Brain microvascular endothelial cell (primary cell): ENCODE results near the gene NBAS.

ENCODE experiments used
- DNase-seq: peaks from one replicate; pipeline ENCODE4 v3.0.0-alpha.2; 2020
- H3K27ac ChIP-seq: fragments of 250-450 bp; sonication (Bioruptor Pico); 2 replicates; pipeline ENCODE4 v1.5.1; 2020; ENCODE audit warnings: mild to moderate bottlenecking, moderate library complexity
- H3K27me3 ChIP-seq: fragments of 250-450 bp; sonication (Bioruptor Pico); replicated peaks from 2 replicates; pipeline ENCODE4 v1.5.1; 2020; ENCODE audit warnings: mild to moderate bottlenecking
- H3K36me3 ChIP-seq: fragments of 250-450 bp; sonication (Bioruptor Pico); replicated peaks from 2 replicates; pipeline ENCODE4 v1.5.1; 2020; ENCODE audit warnings: mild to moderate bottlenecking
- H3K4me3 ChIP-seq: 2 replicates; pipeline ENCODE4 v1.5.1; 2011; ENCODE audit warnings: low read depth, mild to moderate bottlenecking, control low read depth, low read length, moderate library complexity
- CTCF ChIP-seq: IDR thresholded peaks from 2 replicates; pipeline ENCODE4 v1.5.1; 2011; ENCODE audit warnings: low read depth, mild to moderate bottlenecking, moderate library complexity, low read length, control low read depth, inconsistent platforms; ENCODE audit errors: missing control alignments
- in situ Hi-C: cut with HindIII; loops from 2 replicates; pipeline ENCODE4 v1.10.0; 2017; ENCODE audit warnings: low sequenced_read_pairs, low pct_ligation_motif_present

Gene NBAS

GRCh38 chr2:15364561-15364960, 196.6 kb downstream of the NBAS start:
- H3K4me3 ChIP-seq: no peak overlapping the region
- peaks cover 3% of the 10 kb centered on the region for H3K36me3 ChIP-seq
- H3K27me3 ChIP-seq: no peaks in the 10 kb centered on the region
- no peak for DNase-seq
- in situ Hi-C loops: no loop called here
- TF ChIP-seq CTCF: no peak
- H3K27ac ChIP-seq: no peak overlapping the region

DNA sequence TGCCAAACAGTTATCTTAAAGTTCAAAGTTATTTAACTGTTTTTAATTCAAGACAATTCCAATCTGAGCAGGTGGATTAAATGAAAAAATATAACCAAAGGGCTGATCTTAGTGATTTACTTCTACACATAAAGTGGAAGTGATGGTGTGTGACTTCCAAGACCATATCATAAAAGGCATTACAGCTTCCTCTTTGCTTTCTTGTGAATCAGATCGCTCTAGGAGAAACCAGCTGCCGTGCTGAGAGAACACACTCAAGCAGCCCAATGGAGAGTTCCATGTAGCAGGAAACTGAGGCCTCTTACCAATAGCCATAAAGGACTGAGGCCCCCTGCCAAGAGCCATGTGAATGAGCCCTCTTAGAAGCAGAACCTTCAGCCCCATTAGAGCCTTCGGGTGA, 197.4 kb downstream of the NBAS start:
- Histone ChIP-seq H3K27me3 (no peaks in the 10 kb centered on the region), H3K36me3 (peaks cover 3% of the 10 kb centered on the region), H3K4me3 (no peak overlapping the region), H3K27ac (no peak overlapping the region)
- DNase-seq: no peak
- in situ Hi-C loops: no loop called here
- no peak for TF ChIP-seq CTCF

DNA sequence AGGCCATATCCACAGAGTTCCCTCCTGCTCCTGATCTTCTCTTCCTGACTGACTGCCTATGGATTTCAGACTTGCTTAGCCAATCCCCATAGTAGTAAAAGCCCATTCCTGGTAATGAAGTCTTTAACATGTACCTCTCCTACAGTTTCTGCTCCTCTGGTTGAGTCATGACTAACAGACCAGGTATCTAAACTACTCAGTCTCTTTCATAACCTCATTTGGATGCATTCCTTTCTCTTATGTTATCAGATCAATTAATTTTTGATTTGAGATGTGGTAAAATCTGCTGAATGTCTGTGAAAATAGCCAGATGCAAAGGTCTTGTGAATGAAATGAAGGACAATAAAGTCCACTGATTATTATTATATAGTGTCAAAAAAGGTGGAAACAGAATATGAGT, 198.0 kb downstream of the NBAS start:
- Histone ChIP-seq H3K27ac (no peak overlapping the region), H3K4me3 (no peak overlapping the region), H3K36me3 (peaks cover 3% of the 10 kb centered on the region), H3K27me3 (no peaks in the 10 kb centered on the region)
- peak; percentile 11 for DNase-seq
- no peak for TF ChIP-seq CTCF
- in situ Hi-C loops: no loop called here

GRCh38 chr2:15359716-15360531, 201.2 kb downstream of the NBAS start:
- no peaks in the 10 kb centered on the region for H3K27me3 ChIP-seq

GRCh38 chr2:15357922-15358321, 203.2 kb downstream of the NBAS start:
- in situ Hi-C loops: no loop called here
- TF ChIP-seq CTCF: no peak

More at GRCh38 chr2:15359716-15360531, 201.2 kb downstream of the NBAS start:
- Histone ChIP-seq H3K27ac (peak overlapping the region; percentile 76), H3K36me3 (peaks cover 2% of the 10 kb centered on the region), H3K4me3 (no peak overlapping the region)
- DNase-seq: peak; percentile 91
- TF ChIP-seq CTCF: no peak
- in situ Hi-C loops: no loop called here

GRCh38 chr2:15357186-15357585, 203.9 kb downstream of the NBAS start:
- no peak for DNase-seq
- in situ Hi-C loops: no loop called here
- Histone ChIP-seq H3K27ac (no peak overlapping the region), H3K4me3 (no peak overlapping the region), H3K27me3 (no peaks in the 10 kb centered on the region), H3K36me3 (peaks cover 4% of the 10 kb centered on the region)
- no peak for TF ChIP-seq CTCF

More at GRCh38 chr2:15357922-15358321, 203.2 kb downstream of the NBAS start:
- Histone ChIP-seq H3K4me3 (no peak overlapping the region), H3K36me3 (peaks cover 2% of the 10 kb centered on the region), H3K27me3 (no peaks in the 10 kb centered on the region), H3K27ac (no peak overlapping the region)
- DNase-seq: no peak
